HL-60 (cell line): ENCODE measurements around the gene USP21.

Source experiments
- POLR2AphosphoS5 ChIP-seq: IDR thresholded peaks from 2 replicates; pipeline ENCODE4 v1.6.1; 2012; ENCODE audit warnings: low read depth
- REST ChIP-seq: IDR thresholded peaks from 2 replicates; pipeline ENCODE4 v1.6.1; 2012; ENCODE audit warnings: low read depth; ENCODE audit not compliant: insufficient replicate concordance
- SPI1 ChIP-seq: IDR thresholded peaks from 2 replicates; pipeline ENCODE4 v1.6.1; 2012; ENCODE audit warnings: low read depth, mild to moderate bottlenecking, borderline replicate concordance
- TF ChIP-seq, protein P1 (sequence below): IDR thresholded peaks from one replicate; pipeline ENCODE4 v1.5.1; 2011; ENCODE audit warnings: low read length, control low read depth, inconsistent platforms; ENCODE audit not compliant: insufficient read depth

GRCh38 chr1:161122967-161123366 is 36.3 kb upstream of the USP21 start:
- TF ChIP-seq, protein P1, sequence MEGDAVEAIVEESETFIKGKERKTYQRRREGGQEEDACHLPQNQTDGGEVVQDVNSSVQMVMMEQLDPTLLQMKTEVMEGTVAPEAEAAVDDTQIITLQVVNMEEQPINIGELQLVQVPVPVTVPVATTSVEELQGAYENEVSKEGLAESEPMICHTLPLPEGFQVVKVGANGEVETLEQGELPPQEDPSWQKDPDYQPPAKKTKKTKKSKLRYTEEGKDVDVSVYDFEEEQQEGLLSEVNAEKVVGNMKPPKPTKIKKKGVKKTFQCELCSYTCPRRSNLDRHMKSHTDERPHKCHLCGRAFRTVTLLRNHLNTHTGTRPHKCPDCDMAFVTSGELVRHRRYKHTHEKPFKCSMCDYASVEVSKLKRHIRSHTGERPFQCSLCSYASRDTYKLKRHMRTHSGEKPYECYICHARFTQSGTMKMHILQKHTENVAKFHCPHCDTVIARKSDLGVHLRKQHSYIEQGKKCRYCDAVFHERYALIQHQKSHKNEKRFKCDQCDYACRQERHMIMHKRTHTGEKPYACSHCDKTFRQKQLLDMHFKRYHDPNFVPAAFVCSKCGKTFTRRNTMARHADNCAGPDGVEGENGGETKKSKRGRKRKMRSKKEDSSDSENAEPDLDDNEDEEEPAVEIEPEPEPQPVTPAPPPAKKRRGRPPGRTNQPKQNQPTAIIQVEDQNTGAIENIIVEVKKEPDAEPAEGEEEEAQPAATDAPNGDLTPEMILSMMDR = no peak
- TF ChIP-seq POLR2AphosphoS5 = no peak
- TF ChIP-seq REST = no peak
- no peak for TF ChIP-seq SPI1
